B cell (primary cell): Measurements from ENCODE around the gene RAB6B.

Experiments used
- CTCF ChIP-seq: fragments of 200-600 bp; IDR thresholded peaks from one replicate; pipeline ENCODE4 v1.8.0; 2022; ENCODE audit warnings: antibody characterized with exemption, mild to moderate bottlenecking
- EZH2 ChIP-seq: IDR thresholded peaks from 2 replicates; pipeline ENCODE4 v1.6.1; 2012; ENCODE audit warnings: borderline replicate concordance, low read depth, mild to moderate bottlenecking, moderate library complexity, low read length; ENCODE audit not compliant: insufficient read depth, poor library complexity, severe bottlenecking

DNA sequence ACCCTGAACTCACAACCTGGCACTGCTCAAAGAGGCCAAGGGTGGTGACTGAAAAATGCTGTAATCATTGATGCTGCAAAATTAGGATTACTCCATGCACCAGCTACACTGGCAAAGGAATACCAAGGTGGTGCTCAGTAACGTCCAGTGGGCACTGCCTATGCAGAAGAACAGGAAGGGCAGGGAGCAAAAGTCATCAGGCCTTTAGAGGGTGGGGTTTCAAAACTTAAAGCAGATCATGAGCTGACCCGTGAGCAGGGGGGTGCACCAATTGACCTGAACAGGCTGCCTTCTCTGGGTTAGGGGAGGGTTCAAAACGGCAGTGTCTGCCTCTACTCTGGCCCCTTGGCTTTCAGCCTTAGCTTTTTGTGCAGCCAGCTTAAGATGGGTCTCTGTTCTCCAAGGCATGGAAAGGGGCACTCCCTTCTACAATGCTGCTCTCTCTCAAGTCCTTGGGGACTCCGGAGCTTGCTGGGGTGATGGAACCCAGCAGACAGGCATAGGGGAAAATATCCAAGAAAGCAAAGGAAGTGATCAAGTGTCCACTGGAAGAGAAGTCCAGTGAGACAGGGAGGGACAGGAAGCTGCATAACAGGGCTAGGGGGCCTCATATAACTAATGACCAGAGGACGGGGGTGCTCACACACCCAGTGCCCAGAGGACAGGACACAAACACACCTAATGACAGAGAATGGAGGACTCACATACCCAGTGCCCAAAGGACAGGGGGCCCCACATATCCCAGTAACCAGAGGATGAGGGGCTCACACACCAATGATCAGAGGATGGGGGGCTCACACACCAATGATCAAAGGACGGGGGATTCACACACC, 11.4 kb downstream of the RAB6B start:
- no peak for TF ChIP-seq CTCF
- TF ChIP-seq EZH2 = no peak
